ENCODE results near the gene DUSP7.

Gene DUSP7

GRCh38 chr3:52067046-52067445 is 10.7 kb upstream of the DUSP7 start:
- DNase-seq: no peak

GRCh38 chr3:52065264-52065756 is 8.9 kb upstream of the DUSP7 start:
- no peak for DNase-seq

- no peak for DNase-seq
Measured at GRCh38 chr3:52064561-52064960, 8.2 kb upstream of the DUSP7 start.

- DNase-seq: no peak
Measured at GRCh38 chr3:52063026-52063723, 6.8 kb upstream of the DUSP7 start.

GRCh38 chr3:52062505-52062904 is 6.1 kb upstream of the DUSP7 start:
- DNase-seq: peak; percentile 88

- no peak for DNase-seq
Measured at GRCh38 chr3:52061121-52061910, 4.9 kb upstream of the DUSP7 start.

GRCh38 chr3:52059781-52060180 is 3.4 kb upstream of the DUSP7 start:
- no peak for DNase-seq

- DNase-seq: no peak
Measured at GRCh38 chr3:52057812-52058495, 1.6 kb upstream of the DUSP7 start.

GRCh38 chr3:52056968-52057811 is 819 bp upstream of the DUSP7 start:
- DNase-seq: peak; percentile 99

GRCh38 chr3:52055537-52056351 is 627 bp downstream of the DUSP7 start:
- peak; percentile 61 for DNase-seq

GRCh38 chr3:52054661-52055511 is 1.5 kb downstream of the DUSP7 start:
- DNase-seq: peak; percentile 43

- peak; percentile 34 for DNase-seq
Measured at GRCh38 chr3:52053307-52054304, 2.8 kb downstream of the DUSP7 start.

GRCh38 chr3:52052831-52053306 is 3.5 kb downstream of the DUSP7 start:
- peak; percentile 89 for DNase-seq

GRCh38 chr3:52051444-52051843 is 4.9 kb downstream of the DUSP7 start:
- DNase-seq: no peak

GRCh38 chr3:52050571-52050970 is 5.8 kb downstream of the DUSP7 start:
- DNase-seq: no peak

GRCh38 chr3:52049503-52049902 is 6.9 kb downstream of the DUSP7 start:
- DNase-seq: no peak

- peak; percentile 34 for DNase-seq
Measured at GRCh38 chr3:52047295-52047960, 8.9 kb downstream of the DUSP7 start.

- DNase-seq: no peak
Measured at GRCh38 chr3:52046902-52047239, 9.5 kb downstream of the DUSP7 start.
